ENCODE measurements around the gene MAP3K7CL. TPM values are rescaled to one million over a fixed set of nuclear protein-coding genes. Genes with fewer than 3 reads are reported as not detected.

Gene MAP3K7CL
- total RNA-seq, 1 experiment from 2014 or later, result 0.15 TPM

DNA sequence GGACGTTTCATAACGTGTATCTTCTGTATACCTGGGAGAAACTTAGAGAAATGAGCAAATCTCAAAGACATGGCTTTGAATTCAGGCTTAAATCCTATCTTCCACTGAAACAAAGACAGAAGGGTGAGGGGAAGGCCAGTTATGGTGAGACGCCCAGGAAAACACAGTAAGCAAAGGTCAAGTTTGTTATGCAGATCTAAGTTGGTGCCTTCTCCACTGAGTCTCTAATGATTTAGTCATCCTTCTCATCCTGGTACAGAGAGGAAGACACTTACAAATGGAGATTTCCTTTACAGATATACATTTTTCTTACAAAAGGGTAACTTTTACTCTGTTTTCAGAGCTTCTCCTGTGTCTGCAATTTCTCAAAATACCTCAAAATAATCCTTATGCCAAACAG lies 64.4 kb downstream of the MAP3K7CL start:
- ATAC-seq, result no peak
- Mint-ChIP-seq H3K4me3 (no peak overlapping the region), H3K4me1 (peaks cover 37% of the 10 kb centered on the region), H3K27ac (peak overlapping the region; percentile 74; the same call in 1 of the 2 replicates), H3K36me3 (peaks cover 15% of the 10 kb centered on the region), H3K27me3 (ENCODE audit: low read depth) (no peaks in the 10 kb centered on the region), H3K9me3 (peaks cover 24% of the 10 kb centered on the region)
- no peak for DNase-seq (ENCODE audit: low spot score)
- TF ChIP-seq, protein P1, sequence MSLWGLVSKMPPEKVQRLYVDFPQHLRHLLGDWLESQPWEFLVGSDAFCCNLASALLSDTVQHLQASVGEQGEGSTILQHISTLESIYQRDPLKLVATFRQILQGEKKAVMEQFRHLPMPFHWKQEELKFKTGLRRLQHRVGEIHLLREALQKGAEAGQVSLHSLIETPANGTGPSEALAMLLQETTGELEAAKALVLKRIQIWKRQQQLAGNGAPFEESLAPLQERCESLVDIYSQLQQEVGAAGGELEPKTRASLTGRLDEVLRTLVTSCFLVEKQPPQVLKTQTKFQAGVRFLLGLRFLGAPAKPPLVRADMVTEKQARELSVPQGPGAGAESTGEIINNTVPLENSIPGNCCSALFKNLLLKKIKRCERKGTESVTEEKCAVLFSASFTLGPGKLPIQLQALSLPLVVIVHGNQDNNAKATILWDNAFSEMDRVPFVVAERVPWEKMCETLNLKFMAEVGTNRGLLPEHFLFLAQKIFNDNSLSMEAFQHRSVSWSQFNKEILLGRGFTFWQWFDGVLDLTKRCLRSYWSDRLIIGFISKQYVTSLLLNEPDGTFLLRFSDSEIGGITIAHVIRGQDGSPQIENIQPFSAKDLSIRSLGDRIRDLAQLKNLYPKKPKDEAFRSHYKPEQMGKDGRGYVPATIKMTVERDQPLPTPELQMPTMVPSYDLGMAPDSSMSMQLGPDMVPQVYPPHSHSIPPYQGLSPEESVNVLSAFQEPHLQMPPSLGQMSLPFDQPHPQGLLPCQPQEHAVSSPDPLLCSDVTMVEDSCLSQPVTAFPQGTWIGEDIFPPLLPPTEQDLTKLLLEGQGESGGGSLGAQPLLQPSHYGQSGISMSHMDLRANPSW (CRISPR knock-in tag; conservative IDR thresholded peaks at IDR 0.05; ENCODE audit: low read depth), result no peak
- TF ChIP-seq ATF1 (CRISPR knock-in tag; IDR thresholded peaks at IDR 0.05) (no peak), GABPB1 (CRISPR knock-in tag; IDR thresholded peaks at IDR 0.05) (no peak), SOX15 (CRISPR knock-in tag; IDR thresholded peaks at IDR 0.05) (no peak), OVOL2 (CRISPR knock-in tag; IDR thresholded peaks at IDR 0.05; ENCODE audit: borderline replicate concordance) (no peak), ELF4 (CRISPR knock-in tag; IDR thresholded peaks at IDR 0.05; ENCODE audit: low read depth) (no peak), NFE2L1 (CRISPR knock-in tag; IDR thresholded peaks at IDR 0.05) (no peak), GRHL2 (CRISPR knock-in tag; IDR thresholded peaks at IDR 0.05; ENCODE audit: insufficient replicate concordance, severe bottlenecking) (no peak), TEAD1 (CRISPR knock-in tag; IDR thresholded peaks at IDR 0.05) (no peak), TEAD4 (CRISPR knock-in tag; IDR thresholded peaks at IDR 0.05) (no peak), MYBL2 (CRISPR knock-in tag; IDR thresholded peaks at IDR 0.05) (no peak), KAT7 (CRISPR knock-in tag; IDR thresholded peaks at IDR 0.05; ENCODE audit: borderline replicate concordance) (no peak)
- TF ChIP-seq, protein P2, sequence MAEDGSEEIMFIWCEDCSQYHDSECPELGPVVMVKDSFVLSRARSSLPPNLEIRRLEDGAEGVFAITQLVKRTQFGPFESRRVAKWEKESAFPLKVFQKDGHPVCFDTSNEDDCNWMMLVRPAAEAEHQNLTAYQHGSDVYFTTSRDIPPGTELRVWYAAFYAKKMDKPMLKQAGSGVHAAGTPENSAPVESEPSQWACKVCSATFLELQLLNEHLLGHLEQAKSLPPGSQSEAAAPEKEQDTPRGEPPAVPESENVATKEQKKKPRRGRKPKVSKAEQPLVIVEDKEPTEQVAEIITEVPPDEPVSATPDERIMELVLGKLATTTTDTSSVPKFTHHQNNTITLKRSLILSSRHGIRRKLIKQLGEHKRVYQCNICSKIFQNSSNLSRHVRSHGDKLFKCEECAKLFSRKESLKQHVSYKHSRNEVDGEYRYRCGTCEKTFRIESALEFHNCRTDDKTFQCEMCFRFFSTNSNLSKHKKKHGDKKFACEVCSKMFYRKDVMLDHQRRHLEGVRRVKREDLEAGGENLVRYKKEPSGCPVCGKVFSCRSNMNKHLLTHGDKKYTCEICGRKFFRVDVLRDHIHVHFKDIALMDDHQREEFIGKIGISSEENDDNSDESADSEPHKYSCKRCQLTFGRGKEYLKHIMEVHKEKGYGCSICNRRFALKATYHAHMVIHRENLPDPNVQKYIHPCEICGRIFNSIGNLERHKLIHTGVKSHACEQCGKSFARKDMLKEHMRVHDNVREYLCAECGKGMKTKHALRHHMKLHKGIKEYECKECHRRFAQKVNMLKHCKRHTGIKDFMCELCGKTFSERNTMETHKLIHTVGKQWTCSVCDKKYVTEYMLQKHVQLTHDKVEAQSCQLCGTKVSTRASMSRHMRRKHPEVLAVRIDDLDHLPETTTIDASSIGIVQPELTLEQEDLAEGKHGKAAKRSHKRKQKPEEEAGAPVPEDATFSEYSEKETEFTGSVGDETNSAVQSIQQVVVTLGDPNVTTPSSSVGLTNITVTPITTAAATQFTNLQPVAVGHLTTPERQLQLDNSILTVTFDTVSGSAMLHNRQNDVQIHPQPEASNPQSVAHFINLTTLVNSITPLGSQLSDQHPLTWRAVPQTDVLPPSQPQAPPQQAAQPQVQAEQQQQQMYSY (CRISPR knock-in tag; IDR thresholded peaks at IDR 0.05), result no peak
- TF ChIP-seq, protein P3, sequence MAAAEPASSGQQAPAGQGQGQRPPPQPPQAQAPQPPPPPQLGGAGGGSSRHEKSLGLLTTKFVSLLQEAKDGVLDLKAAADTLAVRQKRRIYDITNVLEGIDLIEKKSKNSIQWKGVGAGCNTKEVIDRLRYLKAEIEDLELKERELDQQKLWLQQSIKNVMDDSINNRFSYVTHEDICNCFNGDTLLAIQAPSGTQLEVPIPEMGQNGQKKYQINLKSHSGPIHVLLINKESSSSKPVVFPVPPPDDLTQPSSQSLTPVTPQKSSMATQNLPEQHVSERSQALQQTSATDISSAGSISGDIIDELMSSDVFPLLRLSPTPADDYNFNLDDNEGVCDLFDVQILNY (CRISPR knock-in tag; IDR thresholded peaks at IDR 0.05), result no peak
- CTCF ChIA-PET, result no interaction called here
- POLR2A ChIA-PET, result no interaction called here

DNA sequence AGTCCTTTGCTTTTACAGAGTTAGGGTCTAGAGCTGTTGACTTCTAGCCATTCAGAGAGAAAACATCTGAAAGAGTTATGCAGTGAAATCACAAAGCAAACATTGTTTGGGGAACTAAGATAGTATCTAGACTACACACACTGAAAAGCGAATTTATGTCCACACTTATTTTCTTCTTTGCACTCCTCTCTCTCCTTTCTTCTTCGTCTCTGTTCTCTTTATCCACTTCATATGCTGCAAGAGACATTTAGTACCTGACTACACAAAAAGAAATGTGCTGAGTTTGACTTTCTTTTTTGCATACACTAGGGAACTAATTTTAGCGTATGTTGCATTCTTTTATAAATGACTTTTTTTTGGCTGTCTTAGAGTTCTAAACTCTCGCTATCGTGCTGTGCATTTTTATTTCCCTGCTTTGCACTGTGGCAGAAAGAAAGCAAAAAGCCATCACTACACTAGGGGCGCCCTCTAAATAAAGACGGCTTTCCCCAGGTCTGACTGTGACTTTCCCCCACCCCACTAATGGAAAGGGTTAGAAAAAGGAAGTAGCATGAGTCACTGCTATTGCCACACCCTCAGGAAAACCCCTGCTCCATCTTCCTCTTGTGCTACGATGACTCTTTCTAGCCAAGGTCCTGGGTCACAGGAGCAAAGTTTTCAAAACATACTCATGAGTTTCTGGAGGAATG lies 65.7 kb downstream of the MAP3K7CL start:
- ChIA-PET POLR2A (no interaction called here), CTCF (interaction anchor here (1.3 kb wide), 1 partner anchor 166 kb away, joined by 3 read pairs; no protein-coding TSS in a partner anchor)
- peak; percentile 75 for ATAC-seq
- Mint-ChIP-seq H3K36me3 (peaks cover 24% of the 10 kb centered on the region), H3K4me3 (no peak overlapping the region), H3K27me3 (ENCODE audit: low read depth) (no peaks in the 10 kb centered on the region), H3K9me3 (peaks cover 37% of the 10 kb centered on the region), H3K4me1 (peaks cover 37% of the 10 kb centered on the region), H3K27ac (no peak overlapping the region)
- no peak for DNase-seq (ENCODE audit: low spot score)
- TF ChIP-seq ZNF416 (CRISPR knock-in tag; IDR thresholded peaks at IDR 0.05) (no peak), CREB1 (CRISPR knock-in tag; IDR thresholded peaks at IDR 0.05) (no peak), ZNF263 (CRISPR knock-in tag; IDR thresholded peaks at IDR 0.05; ENCODE audit: low read depth) (no peak)
- TF ChIP-seq, protein P4, sequence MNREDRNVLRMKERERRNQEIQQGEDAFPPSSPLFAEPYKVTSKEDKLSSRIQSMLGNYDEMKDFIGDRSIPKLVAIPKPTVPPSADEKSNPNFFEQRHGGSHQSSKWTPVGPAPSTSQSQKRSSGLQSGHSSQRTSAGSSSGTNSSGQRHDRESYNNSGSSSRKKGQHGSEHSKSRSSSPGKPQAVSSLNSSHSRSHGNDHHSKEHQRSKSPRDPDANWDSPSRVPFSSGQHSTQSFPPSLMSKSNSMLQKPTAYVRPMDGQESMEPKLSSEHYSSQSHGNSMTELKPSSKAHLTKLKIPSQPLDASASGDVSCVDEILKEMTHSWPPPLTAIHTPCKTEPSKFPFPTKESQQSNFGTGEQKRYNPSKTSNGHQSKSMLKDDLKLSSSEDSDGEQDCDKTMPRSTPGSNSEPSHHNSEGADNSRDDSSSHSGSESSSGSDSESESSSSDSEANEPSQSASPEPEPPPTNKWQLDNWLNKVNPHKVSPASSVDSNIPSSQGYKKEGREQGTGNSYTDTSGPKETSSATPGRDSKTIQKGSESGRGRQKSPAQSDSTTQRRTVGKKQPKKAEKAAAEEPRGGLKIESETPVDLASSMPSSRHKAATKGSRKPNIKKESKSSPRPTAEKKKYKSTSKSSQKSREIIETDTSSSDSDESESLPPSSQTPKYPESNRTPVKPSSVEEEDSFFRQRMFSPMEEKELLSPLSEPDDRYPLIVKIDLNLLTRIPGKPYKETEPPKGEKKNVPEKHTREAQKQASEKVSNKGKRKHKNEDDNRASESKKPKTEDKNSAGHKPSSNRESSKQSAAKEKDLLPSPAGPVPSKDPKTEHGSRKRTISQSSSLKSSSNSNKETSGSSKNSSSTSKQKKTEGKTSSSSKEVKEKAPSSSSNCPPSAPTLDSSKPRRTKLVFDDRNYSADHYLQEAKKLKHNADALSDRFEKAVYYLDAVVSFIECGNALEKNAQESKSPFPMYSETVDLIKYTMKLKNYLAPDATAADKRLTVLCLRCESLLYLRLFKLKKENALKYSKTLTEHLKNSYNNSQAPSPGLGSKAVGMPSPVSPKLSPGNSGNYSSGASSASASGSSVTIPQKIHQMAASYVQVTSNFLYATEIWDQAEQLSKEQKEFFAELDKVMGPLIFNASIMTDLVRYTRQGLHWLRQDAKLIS (CRISPR knock-in tag; IDR thresholded peaks at IDR 0.05; ENCODE audit: borderline replicate concordance), result no peak

Measured in WTC11 (cell line).